IMR-90 (cell line): ENCODE measurements around the gene NSUN5. TPM values are rescaled to one million over a fixed set of nuclear protein-coding genes. Genes with fewer than 3 reads are reported as not detected.

ENCODE experiments used
- ATAC-seq: fragments of 200-7000 bp; cut with Tn5 transposase; 2 replicates; pipeline ENCODE4 v1.9.1; 2020; ENCODE audit warnings: low read depth, mild to moderate bottlenecking, moderate library complexity
- BruUV-seq: library from RNA; stranded (reverse); fragments of 400-500 nt; replicated peaks from 2 replicates; lab custom pipeline; 2021; lab: Mats Ljungman, UMichigan
- CTCF ChIA-PET: fragments of 300-600 bp; formaldehyde crosslinking; extraction: SDS; loops from one replicate; lab custom pipeline; 2021; ENCODE audit warnings: antibody characterized with exemption; lab: Yijun Ruan, JAX
- POLR2A ChIA-PET: fragments of 300-600 bp; sonication (Branson Sonifier 250); formaldehyde crosslinking; loops from one replicate; lab custom pipeline; 2022; ENCODE audit warnings: antibody characterized with exemption; ENCODE audit not compliant: unreplicated experiment; lab: Charles Lee
- DNase-seq: peaks from one replicate; pipeline ENCODE4 v3.0.0; 2013
- H2AFZ ChIP-seq: replicated peaks from 2 replicates; pipeline ENCODE3; 2013; ENCODE audit warnings: low read length, mild to moderate bottlenecking; ENCODE audit not compliant: poor library complexity
- H2AK5ac ChIP-seq: 2 replicates; pipeline ENCODE4 v1.6.1; 2013; ENCODE audit warnings: low read depth, low read length, inconsistent platforms
- H2AK9ac ChIP-seq: replicated peaks from 2 replicates; pipeline ENCODE3; 2013; ENCODE audit warnings: mild to moderate bottlenecking, low read depth, low read length, moderate library complexity; ENCODE audit not compliant: poor library complexity
- H2BK120ac ChIP-seq: 2 replicates; pipeline ENCODE4 v1.6.1; 2013; ENCODE audit warnings: low read depth, low read length, inconsistent platforms
- H2BK15ac ChIP-seq: 3 replicates; pipeline ENCODE4 v1.6.1; 2013; ENCODE audit warnings: low read depth, low read length, inconsistent platforms
- H2BK20ac ChIP-seq: 2 replicates; pipeline ENCODE4 v1.6.1; 2013; ENCODE audit warnings: low read depth, mild to moderate bottlenecking, inconsistent platforms, low read length, moderate library complexity
- H2BK5ac ChIP-seq: 2 replicates; pipeline ENCODE4 v1.6.1; 2013; ENCODE audit warnings: mild to moderate bottlenecking, low read depth, low read length, inconsistent platforms; ENCODE audit not compliant: poor library complexity, severe bottlenecking
- H3K14ac ChIP-seq: replicated peaks from 2 replicates; pipeline ENCODE4 v1.6.1; 2013; ENCODE audit warnings: low read depth, low read length, inconsistent platforms
- H3K18ac ChIP-seq: 2 replicates; pipeline ENCODE4 v1.6.1; 2013; ENCODE audit warnings: low read depth, low read length, control low read depth
- H3K23ac ChIP-seq: 2 replicates; pipeline ENCODE4 v1.6.1; 2013; ENCODE audit warnings: low read depth, low read length, inconsistent platforms
- H3K27ac ChIP-seq: 2 replicates; pipeline ENCODE4 v1.5.1; 2013; ENCODE audit warnings: mild to moderate bottlenecking, control low read depth, low read length; ENCODE audit not compliant: insufficient read depth
- H3K27me3 ChIP-seq: 2 replicates; pipeline ENCODE4 v1.6.1; 2013; ENCODE audit warnings: low read length; ENCODE audit not compliant: control insufficient read depth, insufficient read depth
- H3K36me3 ChIP-seq: 2 replicates; pipeline ENCODE4 v1.6.1; 2013; ENCODE audit warnings: low read length, mixed read lengths; ENCODE audit not compliant: control insufficient read depth, insufficient read depth
- H3K4ac ChIP-seq: 2 replicates; pipeline ENCODE4 v1.6.1; 2013; ENCODE audit warnings: low read depth, low read length, inconsistent platforms
- H3K4me1 ChIP-seq: 2 replicates; pipeline ENCODE4 v1.6.1; 2013; ENCODE audit warnings: low read length, mixed read lengths; ENCODE audit not compliant: control insufficient read depth, insufficient read depth
- H3K4me2 ChIP-seq: 2 replicates; pipeline ENCODE4 v1.6.1; 2013; ENCODE audit warnings: low read depth, mild to moderate bottlenecking, control low read depth, low read length, moderate library complexity
- H3K4me3 ChIP-seq: 2 replicates; pipeline ENCODE4 v1.5.1; 2013; ENCODE audit warnings: low read depth, mild to moderate bottlenecking, control low read depth, low read length, moderate library complexity; ENCODE audit not compliant: insufficient read depth
- H3K56ac ChIP-seq: 2 replicates; pipeline ENCODE4 v1.6.1; 2013; ENCODE audit warnings: low read length, inconsistent platforms; ENCODE audit not compliant: insufficient read depth; ENCODE audit errors: extremely low read depth
- H3K79me1 ChIP-seq, 2 experiments: 2 replicates each; pipeline ENCODE4 v1.6.1; 2013; ENCODE audit warnings: low read length in 2 of 2, inconsistent platforms in 1 of 2, low read depth in 1 of 2
- H3K9ac ChIP-seq: 2 replicates; pipeline ENCODE4 v1.6.1; 2013; ENCODE audit warnings: low read depth, low read length, control low read depth
- H3K9me1 ChIP-seq: 2 replicates; pipeline ENCODE4 v1.6.1; 2013; ENCODE audit warnings: low read length, inconsistent platforms; ENCODE audit not compliant: insufficient read depth
- H3K9me3 ChIP-seq: 2 replicates; pipeline ENCODE4 v1.6.1; 2013; ENCODE audit warnings: low read length; ENCODE audit not compliant: control insufficient read depth, insufficient read depth
- H4K20me1 ChIP-seq: 2 replicates; pipeline ENCODE4 v1.6.1; 2013; ENCODE audit warnings: low read length, inconsistent platforms; ENCODE audit not compliant: insufficient read depth
- H4K5ac ChIP-seq: 2 replicates; pipeline ENCODE4 v1.6.1; 2013; ENCODE audit warnings: mild to moderate bottlenecking, low read depth, low read length, control low read depth
- H4K8ac ChIP-seq, 2 experiments: 2 replicates each; pipeline ENCODE4 v1.6.1; 2013; ENCODE audit warnings: low read depth in 2 of 2, low read length in 2 of 2, control low read depth in 1 of 2, inconsistent platforms in 1 of 2
- H4K91ac ChIP-seq: 2 replicates; pipeline ENCODE4 v1.6.1; 2013; ENCODE audit warnings: low read depth, low read length, inconsistent platforms; ENCODE audit not compliant: insufficient read depth
- BHLHE40 ChIP-seq: fragments of 150-350 bp; IDR thresholded peaks from 2 replicates; pipeline ENCODE4 v1.6.1; 2016; ENCODE audit warnings: mild to moderate bottlenecking, low read depth, low read length
- FOS ChIP-seq: fragments of 150-350 bp; IDR thresholded peaks from 2 replicates; pipeline ENCODE4 v1.6.1; 2016; ENCODE audit warnings: low read depth, low read length
- RCOR1 ChIP-seq: IDR thresholded peaks from 2 replicates; pipeline ENCODE4 v1.6.1; 2012; ENCODE audit warnings: mild to moderate bottlenecking, low read length, improper control_type of control experiment; ENCODE audit not compliant: insufficient replicate concordance
- SMC3 ChIP-seq: fragments of 150-350 bp; IDR thresholded peaks from 2 replicates; pipeline ENCODE4 v1.6.1; 2016; ENCODE audit warnings: low read depth, mild to moderate bottlenecking, antibody characterized with exemption, low read length, moderate library complexity
- WGBS, 2 experiments: methylation state at CpG; one replicate each; pipeline versions ENCODE4 v1.1.5 to v1.1.7; 2013; ENCODE audit warnings: missing lambda C conversion rate in 2 of 2; ENCODE audit not compliant: insufficient read length in 1 of 2; ENCODE audit errors: extremely low coverage in 2 of 2; 5-methylcytosine and 5-hydroxymethylcytosine counted together
- dilution Hi-C: fragments of 300-500 bp; cut with HindIII; formaldehyde crosslinking; loops from one replicate; pipeline ENCODE4 v1.14.3; 2018; ENCODE audit warnings: low sequenced_read_pairs; ENCODE audit not compliant: unreplicated experiment
- in situ Hi-C: fragments of 300-500 bp; cut with MboI; formaldehyde crosslinking; loops from 3 replicates; pipeline ENCODE4 v1.14.3; 2019; ENCODE audit warnings: low sequenced_read_pairs, inconsistent platforms, mixed read lengths
- intact Hi-C: fragments of 100-400 bp; cut with micrococcal nuclease; formaldehyde crosslinking; loops from 2 replicates; pipeline ENCODE4 v1.10.0; 2022
- polyA plus RNA-seq, 3 experiments: library from polyadenylated mRNA; depleted of rRNA; stranded (reverse); fragments of >200 nt; gene quantifications; 2 replicates each; pipeline ENCODE4 v1.2.3, GENCODE V29; 2012; ENCODE audit warnings: low replicate concordance in 1 of 3
- total RNA-seq: library from RNA; depleted of rRNA; stranded (reverse); fragments of >200 nt; gene quantifications from 2 replicates; pipeline ENCODE4 v1.2.3, GENCODE V29; 2012
- TF ChIP-seq, protein P1 (sequence below): fragments of 150-350 bp; IDR thresholded peaks from 2 replicates; pipeline ENCODE4 v1.6.1; 2017; ENCODE audit warnings: mild to moderate bottlenecking, antibody characterized with exemption, low read length, low read depth

Gene NSUN5
- total and polyA plus RNA-seq, 2 of the 4 experiments (the other 2 are of a cell fraction) = 10.0 to 17.7 TPM

DNA sequence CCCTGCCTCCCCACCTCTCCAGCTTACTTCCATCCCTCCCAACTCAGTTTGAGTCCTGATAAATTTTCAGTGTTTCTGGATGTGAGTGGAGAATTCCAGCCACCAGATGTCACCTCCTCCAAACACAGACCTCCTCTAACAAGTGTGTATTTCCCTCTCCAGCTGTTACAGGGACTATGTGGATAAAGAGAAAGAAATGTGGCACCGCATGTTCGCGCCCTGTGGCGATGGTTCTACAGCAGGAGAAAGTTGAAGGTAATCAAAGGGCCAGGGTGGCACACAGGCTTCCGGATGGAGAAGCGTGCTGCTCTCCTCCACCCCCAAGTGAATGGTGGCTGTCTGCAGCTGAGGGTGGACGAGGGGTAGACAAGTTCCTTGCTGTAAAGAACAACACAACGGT is 34.0 kb upstream of the NSUN5 start (continued):
- no peak for TF ChIP-seq RCOR1

DNA sequence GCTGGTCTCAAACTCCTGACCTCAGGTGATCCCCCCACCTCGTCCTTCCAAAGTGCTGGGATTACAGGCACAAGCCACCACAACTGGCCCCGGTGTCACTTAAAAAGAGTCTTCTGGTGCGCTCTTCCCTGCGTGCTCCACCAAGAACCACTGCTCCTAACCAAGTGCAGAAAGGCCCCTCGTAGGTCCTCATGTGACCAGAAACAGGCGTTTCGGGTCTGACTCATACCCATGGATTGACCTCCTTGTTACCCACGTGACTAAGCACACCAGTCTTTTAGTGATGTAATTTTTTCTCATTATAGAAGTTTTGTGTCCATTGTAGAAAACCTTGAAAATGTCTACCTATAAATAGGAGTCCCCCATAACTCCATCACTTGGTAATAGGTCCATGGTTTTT is 33.3 kb upstream of the NSUN5 start:
- intact Hi-C loops (loop anchor here (1.0 kb wide), 1 partner anchor 109 kb away; no protein-coding TSS in a partner anchor), dilution Hi-C loops (no loop called here), in situ Hi-C loops (loop anchor here (5.0 kb wide), 1 partner anchor 95 kb away; no protein-coding TSS in a partner anchor)
- Histone ChIP-seq H4K91ac (no peak overlapping the region), H3K4me3 (no peak overlapping the region), H3K79me1 (no peaks in the 10 kb centered on the region), H2BK120ac (peak overlapping the region; percentile 4; the same call in 1 of the 2 replicates), H3K23ac (no peak overlapping the region), H2AFZ (peak overlapping the region; percentile 27), H3K56ac (no peak overlapping the region), H4K20me1 (no peaks in the 10 kb centered on the region), H3K27ac (no peak overlapping the region), H3K14ac (no peak overlapping the region; the same call in 1 of the 2 replicates), H4K8ac (peak overlapping the region in 1 of 2 experiments; percentile 7; a peak in 1 of 4 replicates), H2BK20ac (no peak overlapping the region; the same call in 1 of the 2 replicates), H4K5ac (0 out of 2 replicates have a peak overlapping the region, but pooled peaks have one; percentile 5), H3K4me1 (peaks cover 6% of the 10 kb centered on the region), H2BK15ac (no peak overlapping the region), H3K9ac (no peak overlapping the region), H3K9me1 (0 out of 2 replicates have a peak, but pooled peaks cover 3% of the 10 kb centered on the region), H3K36me3 (no peaks in the 10 kb centered on the region), H2AK9ac (no peak overlapping the region), H2AK5ac (no peak overlapping the region; the same call in 1 of the 2 replicates), H3K27me3 (peaks cover 9% of the 10 kb centered on the region; the same call in 1 of the 2 replicates), H3K4ac (no peak overlapping the region), H3K18ac (peak overlapping the region; percentile 55; the same call in 1 of the 2 replicates), H3K4me2 (no peak overlapping the region), H3K9me3 (no peaks in the 10 kb centered on the region), H2BK5ac (no peak overlapping the region)
- ChIA-PET CTCF (interaction anchor here (0.5 to 3.0 kb wide), 6 partner anchors 8 to 104 kb away, joined by 3 to 11 read pairs (median 4); no protein-coding TSS in a partner anchor), POLR2A (no interaction called here)
- ATAC-seq (peak; percentile 75), DNase-seq (peak; percentile 91)
- 100% methylated on average over 1 of the region's 8 CpGs; no CpG with 5 or more reads in 1 of the 2 experiments for WGBS, 2 experiments
- TF ChIP-seq BHLHE40 (peak; percentile 65), SMC3 (no peak), FOS (peak; percentile 60; the same call in 1 of the 2 replicates)
- TF ChIP-seq, protein P1, sequence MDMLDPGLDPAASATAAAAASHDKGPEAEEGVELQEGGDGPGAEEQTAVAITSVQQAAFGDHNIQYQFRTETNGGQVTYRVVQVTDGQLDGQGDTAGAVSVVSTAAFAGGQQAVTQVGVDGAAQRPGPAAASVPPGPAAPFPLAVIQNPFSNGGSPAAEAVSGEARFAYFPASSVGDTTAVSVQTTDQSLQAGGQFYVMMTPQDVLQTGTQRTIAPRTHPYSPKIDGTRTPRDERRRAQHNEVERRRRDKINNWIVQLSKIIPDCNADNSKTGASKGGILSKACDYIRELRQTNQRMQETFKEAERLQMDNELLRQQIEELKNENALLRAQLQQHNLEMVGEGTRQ = peak; percentile 98
- BruUV-seq = no TSS peak
